Mononuclear cell (primary cell): Measurements from ENCODE around the gene EIF2B4. TPM values are rescaled to one million over a fixed set of nuclear protein-coding genes. Genes with fewer than 3 reads are reported as not detected.

Experiments
- H3K27me3 ChIP-seq: 2 replicates; pipeline ENCODE4 v1.6.0; 2011; ENCODE audit warnings: low read length, control low read depth; ENCODE audit not compliant: insufficient read depth
- H3K4me1 ChIP-seq: 2 replicates; pipeline ENCODE4 v1.5.1; 2011; ENCODE audit warnings: mild to moderate bottlenecking, low read length, control low read depth; ENCODE audit not compliant: insufficient read depth
- H3K4me3 ChIP-seq: 2 replicates; pipeline ENCODE4 v1.5.1; 2011; ENCODE audit warnings: mild to moderate bottlenecking, low read length, moderate library complexity
- H3K9me3 ChIP-seq: 2 replicates; pipeline ENCODE4 v1.5.1; 2011; ENCODE audit warnings: low read depth, mild to moderate bottlenecking, control low read depth, low read length
- total RNA-seq: library from RNA; depleted of rRNA; stranded (reverse); fragments of >200 nt; gene quantifications from one replicate; pipeline ENCODE4 v1.2.3, GENCODE V29; 2012

The EIF2B4 gene
- total RNA-seq, 1 donor: 8.8 TPM

- peak within 1 kb of the TSS; percentile 58 for H3K4me3 ChIP-seq
- peaks cover 25% of the 10 kb centered on the region for H3K4me1 ChIP-seq
- no peaks in the 10 kb centered on the region for H3K27me3 ChIP-seq
- H3K9me3 ChIP-seq: no peaks in the 10 kb centered on the region
These were observed 10.7 kb upstream of the EIF2B4 start, which contains the start of gene ZNF513 for GRCh38 chr2:27380626-27381545. Gene ZNF513 (minus strand): TSS chr2:27380734. CDS start chr2:27380526, 208 bp downstream.

- Histone ChIP-seq H3K4me3 (peak overlapping the region; percentile 58), H3K9me3 (no peaks in the 10 kb centered on the region), H3K4me1 (peaks cover 25% of the 10 kb centered on the region), H3K27me3 (no peaks in the 10 kb centered on the region)
These were observed 9.9 kb upstream of the EIF2B4 start for GRCh38 chr2:27379836-27380625.

GRCh38 chr2:27379383-27379835, 9.3 kb upstream of the EIF2B4 start:
- Histone ChIP-seq H3K4me3 (peak overlapping the region; percentile 58), H3K9me3 (no peaks in the 10 kb centered on the region), H3K27me3 (no peaks in the 10 kb centered on the region), H3K4me1 (peaks cover 25% of the 10 kb centered on the region)

GRCh38 chr2:27378809-27379290, 8.7 kb upstream of the EIF2B4 start:
- H3K4me3 ChIP-seq: no peak overlapping the region
- no peaks in the 10 kb centered on the region for H3K9me3 ChIP-seq
- H3K4me1 ChIP-seq: peaks cover 25% of the 10 kb centered on the region

GRCh38 chr2:27378096-27378808, 8.1 kb upstream of the EIF2B4 start:
- H3K27me3 ChIP-seq: no peaks in the 10 kb centered on the region
- no peak overlapping the region for H3K4me3 ChIP-seq
- H3K9me3 ChIP-seq: no peaks in the 10 kb centered on the region
- peaks cover 25% of the 10 kb centered on the region for H3K4me1 ChIP-seq

More at GRCh38 chr2:27378809-27379290, 8.7 kb upstream of the EIF2B4 start:
- H3K27me3 ChIP-seq: no peaks in the 10 kb centered on the region

GRCh38 chr2:27377618-27378095, 7.5 kb upstream of the EIF2B4 start:
- no peaks in the 10 kb centered on the region for H3K27me3 ChIP-seq
- H3K9me3 ChIP-seq: no peaks in the 10 kb centered on the region
- peaks cover 29% of the 10 kb centered on the region for H3K4me1 ChIP-seq
- no peak overlapping the region for H3K4me3 ChIP-seq

GRCh38 chr2:27376866-27377617, 6.9 kb upstream of the EIF2B4 start:
- Histone ChIP-seq H3K27me3 (no peaks in the 10 kb centered on the region), H3K4me3 (no peak overlapping the region), H3K9me3 (no peaks in the 10 kb centered on the region), H3K4me1 (peaks cover 35% of the 10 kb centered on the region)

GRCh38 chr2:27376151-27376865, 6.2 kb upstream of the EIF2B4 start:
- H3K27me3 ChIP-seq: no peaks in the 10 kb centered on the region
- no peak overlapping the region for H3K4me3 ChIP-seq
- H3K4me1 ChIP-seq: peaks cover 41% of the 10 kb centered on the region
- no peaks in the 10 kb centered on the region for H3K9me3 ChIP-seq

GRCh38 chr2:27375513-27376099, 5.5 kb upstream of the EIF2B4 start:
- peaks cover 41% of the 10 kb centered on the region for H3K4me1 ChIP-seq
- H3K4me3 ChIP-seq: no peak overlapping the region
- H3K9me3 ChIP-seq: no peaks in the 10 kb centered on the region
- H3K27me3 ChIP-seq: no peaks in the 10 kb centered on the region

- H3K4me3 ChIP-seq: no peak overlapping the region
- peaks cover 38% of the 10 kb centered on the region for H3K4me1 ChIP-seq
- H3K9me3 ChIP-seq: no peaks in the 10 kb centered on the region
- H3K27me3 ChIP-seq: no peaks in the 10 kb centered on the region
These were observed 3.4 kb upstream of the EIF2B4 start for GRCh38 chr2:27373567-27373966.

- no peaks in the 10 kb centered on the region for H3K27me3 ChIP-seq
These were observed 2.8 kb upstream of the EIF2B4 start for GRCh38 chr2:27372937-27373336.

GRCh38 chr2:27370816-27371620, 880 bp upstream of the EIF2B4 start:
- H3K9me3 ChIP-seq: no peaks in the 10 kb centered on the region
- H3K27me3 ChIP-seq: no peaks in the 10 kb centered on the region
- peaks cover 37% of the 10 kb centered on the region for H3K4me1 ChIP-seq
- peak overlapping the region; percentile 80 for H3K4me3 ChIP-seq

More at GRCh38 chr2:27372937-27373336, 2.8 kb upstream of the EIF2B4 start:
- Histone ChIP-seq H3K9me3 (no peaks in the 10 kb centered on the region), H3K4me1 (peaks cover 37% of the 10 kb centered on the region), H3K4me3 (no peak overlapping the region)
